ENCODE data around the gene SEMA3B.
"Not testable (repeated sequence)": the region's sequence is repeated elsewhere in the genome, so short reads cannot be mapped to it uniquely, and the experiment has no call there.

Gene SEMA3B

DNA sequence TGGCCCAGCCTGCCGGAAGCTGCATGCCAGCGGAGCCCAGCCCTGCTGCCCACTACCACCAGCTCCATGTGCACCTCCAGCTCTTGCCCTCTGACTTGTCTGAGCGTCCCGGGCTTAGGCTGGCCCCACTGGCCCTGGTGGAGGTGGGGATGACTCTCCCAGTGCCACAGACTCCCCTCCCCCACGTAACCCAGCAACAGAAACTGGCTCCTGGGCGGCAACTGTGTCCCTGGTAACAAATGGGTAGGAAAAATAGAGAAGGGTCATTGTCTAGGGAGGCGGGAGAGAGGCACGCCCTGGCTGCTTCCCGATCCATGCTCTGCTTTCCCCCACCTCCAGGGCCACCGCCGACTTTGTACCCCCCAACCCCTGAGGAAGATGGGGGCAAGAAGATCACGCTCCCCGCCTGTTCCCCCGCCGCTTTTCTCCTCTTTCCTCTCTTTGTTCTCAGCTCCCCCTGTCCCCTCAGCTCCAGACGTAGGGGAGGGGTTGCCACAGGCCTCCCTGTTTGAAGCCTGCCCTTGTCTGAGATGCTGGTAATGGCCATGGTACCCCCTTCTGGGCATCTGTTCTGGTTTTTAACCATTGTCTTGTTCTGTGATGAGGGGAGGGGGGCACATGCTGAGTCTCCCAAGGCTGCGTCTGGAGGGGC, 10.8 kb upstream of the SEMA3B start:
- DNase-seq (ENCODE audit: extremely low read depth in 1 of 2, low read depth in 1 of 2), result no peak

DNA sequence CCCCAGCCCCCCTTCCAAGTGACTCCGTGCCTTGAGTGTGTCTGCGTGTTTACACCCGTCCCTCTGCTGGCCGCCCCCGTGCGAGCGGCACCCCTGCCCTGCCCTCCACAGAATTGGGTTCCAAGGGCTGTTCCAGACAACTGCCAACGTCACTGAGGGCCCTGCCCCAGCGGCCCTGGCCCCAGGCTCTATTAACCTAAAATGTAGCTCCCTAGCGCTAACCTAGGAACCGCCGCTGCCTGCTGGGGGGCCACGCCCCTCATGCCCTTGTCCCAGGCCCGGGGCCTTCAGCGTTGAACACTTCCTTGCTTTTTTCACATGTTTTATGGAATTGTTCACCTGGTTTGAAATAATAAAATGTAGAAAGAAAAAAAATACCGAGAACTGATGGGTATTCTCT, 10.0 kb upstream of the SEMA3B start:
- no peak for DNase-seq (ENCODE audit: extremely low read depth in 1 of 2, low read depth in 1 of 2)

DNA sequence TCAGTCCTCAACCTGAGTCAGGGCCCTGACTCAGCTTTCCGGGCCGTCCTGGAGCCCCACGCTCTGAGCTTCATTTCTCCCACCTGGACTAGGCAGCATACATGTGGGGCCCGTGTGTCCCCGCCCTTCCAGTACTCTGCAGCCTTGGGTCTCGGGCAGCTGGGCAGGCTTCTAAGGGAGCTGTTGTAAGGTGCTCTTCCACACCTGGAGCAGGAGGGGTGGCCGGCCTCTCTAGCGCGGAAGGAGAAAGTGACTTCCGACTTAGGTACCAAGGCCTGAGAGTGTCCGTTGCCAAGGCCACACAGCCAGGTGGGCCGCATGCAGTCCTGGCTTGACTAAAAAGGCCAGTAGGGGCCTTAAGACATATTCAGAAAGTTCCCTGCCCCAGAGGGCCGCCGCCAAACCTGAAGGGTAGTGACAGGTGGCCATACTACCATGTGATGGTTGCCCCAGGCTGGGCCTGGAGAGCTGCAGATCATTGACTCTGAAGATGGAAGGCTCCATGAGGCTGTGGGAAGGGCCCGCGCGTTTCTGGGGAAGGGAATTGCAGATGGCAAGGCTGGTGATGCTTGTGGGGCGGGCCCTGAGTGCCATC, 9.4 kb upstream of the SEMA3B start:
- DNase-seq (ENCODE audit: extremely low read depth in 1 of 2, low read depth in 1 of 2), result no peak

DNA sequence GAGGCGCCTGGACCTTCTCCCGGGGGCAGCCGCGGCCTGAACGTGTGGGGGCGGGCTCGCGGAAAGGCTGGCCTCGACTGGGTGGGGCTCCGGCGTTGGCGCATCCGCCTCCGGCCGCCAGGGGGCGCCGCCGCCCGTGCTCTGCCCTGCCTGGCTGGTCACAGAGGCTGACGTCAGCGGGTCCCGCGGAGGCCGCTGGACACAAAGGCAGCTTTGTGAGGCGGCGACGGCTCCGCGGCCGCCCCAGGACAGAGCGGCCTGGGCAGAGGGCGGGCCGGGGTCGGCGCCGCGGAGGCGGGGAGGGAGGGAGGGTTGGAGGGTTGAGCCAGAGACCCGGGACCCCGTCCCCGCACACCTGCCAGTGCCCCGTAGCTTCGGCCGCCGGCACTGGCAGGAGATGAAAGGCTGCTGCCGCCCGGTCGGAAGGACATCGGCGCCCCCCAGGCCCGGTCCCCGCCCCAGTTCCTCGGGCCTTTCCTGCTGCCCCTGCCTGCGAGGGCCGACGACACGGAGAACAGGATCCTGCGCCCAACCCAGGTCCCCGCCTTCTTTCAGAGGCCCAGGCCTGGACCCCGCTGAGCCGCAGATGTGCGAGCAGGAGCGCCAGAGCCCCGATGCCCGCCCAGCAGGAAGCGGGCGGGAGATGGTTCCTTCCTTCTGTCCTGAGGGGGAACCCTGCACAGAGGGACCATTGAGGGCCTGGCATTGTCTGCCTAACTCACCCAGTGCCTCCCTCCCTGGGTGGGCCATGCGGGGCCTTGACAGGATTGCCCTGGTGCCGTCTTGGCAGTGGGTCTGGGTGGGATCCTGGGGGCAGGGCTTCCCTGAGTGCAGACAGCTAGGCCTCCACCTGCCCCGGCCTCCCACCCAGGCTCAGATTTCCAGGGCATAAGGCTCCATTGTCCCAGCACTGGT, 8.7 kb upstream of the SEMA3B start:
- DNase-seq (ENCODE audit: extremely low read depth in 1 of 2, low read depth in 1 of 2), result peak; percentile 46 to 75

DNA sequence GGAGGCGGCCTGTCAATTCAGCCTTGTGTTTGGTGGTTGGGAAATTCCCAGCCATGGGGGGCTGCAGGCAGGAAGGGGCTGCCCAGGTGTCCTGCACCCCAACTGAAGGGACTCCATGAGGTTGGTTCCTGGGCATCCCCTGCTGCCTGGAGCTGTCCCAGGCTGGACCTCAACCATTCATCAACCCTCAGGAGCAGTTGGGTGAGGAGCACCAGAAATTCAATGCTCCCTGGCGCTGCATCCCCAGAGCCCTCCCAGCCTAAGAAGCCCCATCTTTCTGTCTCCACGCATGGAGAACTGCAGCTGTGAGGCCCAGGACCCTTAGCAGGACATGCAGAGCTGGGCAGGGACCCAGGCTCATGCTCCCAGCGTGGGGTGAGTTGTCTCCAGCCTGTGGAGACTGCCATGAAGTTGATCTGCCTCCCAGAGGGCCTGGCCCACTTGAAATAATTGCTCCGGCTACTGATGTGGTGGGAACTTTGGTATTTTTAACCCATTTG, 8.0 kb upstream of the SEMA3B start:
- DNase-seq (ENCODE audit: extremely low read depth in 1 of 2, low read depth in 1 of 2), result no peak

DNA sequence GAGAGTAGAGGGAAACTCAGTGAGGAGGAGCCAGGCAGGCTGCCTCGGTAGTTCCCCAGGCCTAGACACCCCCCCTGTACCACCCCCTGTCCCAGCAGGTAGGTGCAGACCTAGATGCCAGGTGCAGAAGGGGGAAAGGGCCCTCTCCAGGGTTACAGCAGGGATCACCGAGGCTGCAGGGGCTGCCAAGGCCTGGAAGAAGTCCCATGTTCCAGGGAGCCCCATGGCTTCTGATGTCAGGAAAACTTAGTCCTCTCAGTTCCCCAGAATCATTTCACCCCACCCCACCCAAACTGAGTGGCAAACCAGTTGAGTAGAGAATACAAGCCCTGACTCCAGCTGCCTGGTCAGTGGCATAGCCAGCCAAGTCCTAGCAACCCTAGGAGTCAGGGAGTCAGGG, 7.4 kb upstream of the SEMA3B start:
- DNase-seq (ENCODE audit: extremely low read depth in 1 of 2, low read depth in 1 of 2), result no peak

DNA sequence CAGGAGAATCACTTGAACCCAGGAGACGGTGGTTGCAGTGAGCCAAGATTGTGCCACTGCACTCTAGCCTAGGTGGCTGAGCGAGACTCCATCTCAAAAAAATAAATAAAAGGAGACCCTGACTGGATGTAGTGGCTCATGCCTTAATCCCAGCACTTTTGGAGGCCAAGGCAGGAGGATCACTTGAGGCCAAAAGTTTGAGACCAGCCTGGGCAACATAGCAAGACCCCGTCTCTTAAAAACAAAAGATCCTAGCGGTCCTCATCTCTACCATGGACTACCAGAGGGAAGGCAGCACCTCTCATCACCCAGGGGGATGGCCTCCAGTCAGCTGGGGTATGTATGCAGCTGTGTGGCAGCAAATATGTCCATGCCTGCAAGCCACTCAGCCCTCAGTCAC, 6.7 kb upstream of the SEMA3B start:
- not testable (repeated sequence) for DNase-seq (ENCODE audit: extremely low read depth in 1 of 2, low read depth in 1 of 2)

DNA sequence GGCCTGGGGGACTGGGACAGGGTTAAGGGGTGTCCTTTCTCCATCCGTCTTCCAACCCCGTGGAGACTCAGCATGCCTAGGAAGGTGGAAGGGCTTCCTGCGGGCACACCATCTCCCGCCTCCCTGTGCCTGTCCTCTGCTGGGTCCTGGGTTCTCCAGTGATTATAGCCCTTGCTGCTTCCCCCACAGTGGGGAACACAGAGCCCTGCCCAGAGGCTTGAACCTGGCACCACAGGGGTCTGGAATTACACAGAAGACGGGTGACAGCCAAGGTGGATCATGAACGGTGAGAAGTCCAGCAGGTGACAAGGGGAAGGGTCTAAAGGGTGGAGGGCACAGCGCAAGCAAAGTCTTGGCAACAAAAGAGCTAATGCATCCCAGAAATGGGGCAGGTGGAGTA, 6.2 kb upstream of the SEMA3B start:
- DNase-seq (ENCODE audit: extremely low read depth in 1 of 2, low read depth in 1 of 2), result no peak

DNA sequence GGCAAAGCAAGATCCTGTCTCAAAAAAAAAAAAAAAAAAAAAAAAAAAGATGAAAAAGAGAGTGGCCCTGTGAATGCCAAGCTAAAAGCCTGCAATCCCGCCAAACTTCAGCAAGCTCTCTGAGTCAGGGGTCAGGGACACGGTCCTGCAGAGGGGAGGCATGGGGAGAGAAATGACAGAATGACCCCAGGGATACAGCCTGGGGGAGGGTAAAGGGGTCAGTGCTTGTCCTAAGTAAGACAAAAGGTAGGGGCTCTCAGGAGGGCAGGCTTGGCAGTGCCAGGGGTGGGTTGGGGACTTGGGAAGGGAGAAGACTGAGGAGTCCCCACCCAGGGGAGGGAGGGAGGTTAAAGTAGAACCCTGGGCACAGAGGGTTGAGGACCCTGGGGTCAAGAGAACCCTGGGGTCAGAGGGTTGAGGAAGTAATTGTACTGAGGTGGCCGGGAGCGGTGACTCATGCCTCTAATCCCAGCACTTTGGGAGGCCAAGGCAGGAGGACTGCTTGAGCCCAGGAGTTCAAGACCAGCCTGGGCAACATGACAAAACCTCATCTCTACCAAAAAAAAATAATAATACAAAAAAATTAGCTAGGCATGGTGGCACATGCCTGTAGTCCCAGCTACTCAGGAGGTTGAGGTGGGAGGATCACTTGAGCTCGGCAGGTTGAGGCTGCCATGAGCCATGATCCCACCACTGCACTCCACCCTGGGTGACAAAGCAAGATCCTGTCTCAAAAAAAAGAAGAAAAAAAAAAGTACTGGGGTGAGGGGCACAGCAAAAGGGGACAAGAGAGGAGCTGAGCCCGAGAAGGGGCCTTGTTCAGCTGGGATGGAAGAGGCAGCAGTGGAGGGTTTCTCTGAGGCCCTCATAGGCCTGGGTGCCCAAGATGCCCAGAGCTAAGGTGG, 5.2 kb upstream of the SEMA3B start:
- no peak for DNase-seq (ENCODE audit: extremely low read depth in 1 of 2, low read depth in 1 of 2)

DNA sequence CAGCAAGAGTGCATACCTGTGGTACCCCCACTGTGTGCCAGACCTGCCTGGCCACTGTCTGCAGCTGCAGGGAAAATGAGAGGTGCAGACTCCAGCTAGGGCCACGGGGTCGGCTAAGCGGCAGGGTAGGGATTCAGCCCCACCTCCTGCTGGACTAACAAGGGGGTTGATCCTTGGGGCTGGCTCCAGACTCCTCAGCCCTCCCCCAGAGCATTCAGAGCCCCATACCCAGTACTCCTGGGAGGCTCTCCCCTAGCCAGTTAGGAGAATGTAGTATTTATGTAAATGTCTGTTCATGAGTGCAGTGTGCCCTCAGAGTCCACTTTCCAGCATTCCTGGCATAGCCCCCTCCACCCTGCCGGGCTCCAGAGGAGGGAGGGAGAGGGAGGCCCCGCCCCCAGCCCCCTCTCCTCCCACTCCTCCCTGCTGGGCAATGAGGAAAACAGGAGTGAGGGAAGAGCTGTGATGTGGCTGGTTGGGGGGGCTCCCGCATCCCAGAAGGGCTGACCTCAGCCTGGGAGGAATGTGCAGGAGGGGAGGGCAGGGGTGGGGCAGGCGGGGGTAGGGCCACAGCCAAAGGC, 4.5 kb upstream of the SEMA3B start:
- DNase-seq (ENCODE audit: extremely low read depth in 1 of 2, low read depth in 1 of 2), result no peak

DNA sequence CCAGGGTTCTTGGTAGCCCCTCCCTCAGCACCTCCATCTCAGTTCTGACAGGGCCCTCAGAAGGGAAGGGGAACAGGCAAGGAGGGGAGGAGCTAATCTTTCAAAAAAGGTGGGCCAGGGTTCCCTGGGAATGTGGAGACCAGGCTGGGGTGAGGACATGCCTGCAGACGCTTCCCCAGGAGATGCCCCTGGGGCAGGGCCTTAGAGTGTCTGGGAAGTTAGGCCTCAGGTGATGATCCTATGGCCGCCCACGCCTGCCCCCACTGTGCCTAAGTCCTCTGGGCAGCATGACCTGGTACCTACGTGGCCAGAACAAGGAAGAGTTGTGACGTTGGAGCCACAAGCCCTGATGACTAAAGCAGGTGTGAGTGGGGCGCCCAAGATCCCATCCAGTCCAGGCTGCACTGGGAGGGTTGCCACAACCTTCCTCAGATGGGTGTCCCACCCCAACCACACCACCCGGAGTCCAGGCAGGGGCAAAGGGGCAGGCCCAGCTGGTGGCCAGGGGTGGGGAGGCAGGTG, 3.9 kb upstream of the SEMA3B start:
- DNase-seq (ENCODE audit: extremely low read depth in 1 of 2, low read depth in 1 of 2), result no peak

DNA sequence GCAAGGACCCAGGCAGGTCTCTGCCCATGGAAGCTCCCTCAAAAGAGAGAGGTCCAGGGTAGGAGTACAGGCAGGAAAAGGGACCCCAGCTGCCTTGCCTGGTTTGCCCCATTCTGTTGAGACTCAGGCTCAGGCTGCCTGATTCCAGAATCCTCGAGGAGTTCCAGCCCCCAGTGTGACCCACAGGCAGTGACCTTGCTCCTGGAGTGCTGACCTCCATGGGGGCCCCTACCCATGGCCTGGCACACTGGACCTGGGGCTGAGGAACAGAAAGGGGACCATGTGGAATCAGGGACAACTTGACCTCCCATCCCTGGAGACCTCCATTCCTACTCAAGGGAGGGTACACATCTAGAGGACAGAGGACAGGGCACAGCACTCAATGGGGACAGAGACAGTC, 3.4 kb upstream of the SEMA3B start:
- no peak for DNase-seq (ENCODE audit: extremely low read depth in 1 of 2, low read depth in 1 of 2)

DNA sequence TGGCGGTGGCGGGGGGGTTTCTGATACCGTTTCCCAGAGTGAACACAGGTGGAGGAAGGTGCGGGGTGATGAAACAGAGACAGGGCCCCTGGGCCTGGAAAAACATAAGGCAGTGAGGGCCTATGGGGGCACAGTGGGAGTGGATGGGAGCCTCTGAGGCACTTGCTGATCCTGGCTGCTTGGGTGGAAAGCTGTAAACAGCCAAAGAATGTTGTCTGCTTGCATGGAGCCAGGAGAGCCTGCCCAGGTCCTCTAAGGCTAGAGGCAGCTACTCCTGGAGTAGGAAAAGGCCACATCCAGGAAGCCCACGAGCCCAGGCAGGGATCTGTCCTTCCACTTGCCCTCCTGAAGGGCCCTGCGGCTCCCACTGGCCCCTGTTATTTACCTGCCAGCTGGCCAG, 2.9 kb upstream of the SEMA3B start:
- DNase-seq (ENCODE audit: extremely low read depth in 1 of 2, low read depth in 1 of 2), result no peak

DNA sequence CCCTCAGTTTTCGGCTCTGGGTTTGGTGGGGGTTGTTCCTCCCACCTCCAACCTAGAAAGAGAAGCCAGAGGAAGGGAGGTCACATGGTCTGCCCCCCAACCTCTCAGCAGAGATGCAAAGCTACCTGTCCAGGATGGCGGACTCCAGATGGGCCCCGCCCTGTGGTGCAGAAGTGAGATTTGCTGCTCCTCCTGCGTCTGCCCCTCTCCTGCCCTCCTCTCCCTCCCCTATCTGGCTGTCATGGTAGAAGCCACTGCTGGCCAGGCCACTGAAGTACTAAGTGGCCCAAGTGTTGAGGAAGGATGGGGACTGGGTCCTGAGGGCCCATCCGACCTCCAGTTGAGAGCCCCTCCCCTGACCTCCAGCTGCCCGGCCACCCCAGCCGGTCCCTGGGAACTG, 2.1 kb upstream of the SEMA3B start:
- DNase-seq (ENCODE audit: extremely low read depth in 1 of 2, low read depth in 1 of 2), result no peak

DNA sequence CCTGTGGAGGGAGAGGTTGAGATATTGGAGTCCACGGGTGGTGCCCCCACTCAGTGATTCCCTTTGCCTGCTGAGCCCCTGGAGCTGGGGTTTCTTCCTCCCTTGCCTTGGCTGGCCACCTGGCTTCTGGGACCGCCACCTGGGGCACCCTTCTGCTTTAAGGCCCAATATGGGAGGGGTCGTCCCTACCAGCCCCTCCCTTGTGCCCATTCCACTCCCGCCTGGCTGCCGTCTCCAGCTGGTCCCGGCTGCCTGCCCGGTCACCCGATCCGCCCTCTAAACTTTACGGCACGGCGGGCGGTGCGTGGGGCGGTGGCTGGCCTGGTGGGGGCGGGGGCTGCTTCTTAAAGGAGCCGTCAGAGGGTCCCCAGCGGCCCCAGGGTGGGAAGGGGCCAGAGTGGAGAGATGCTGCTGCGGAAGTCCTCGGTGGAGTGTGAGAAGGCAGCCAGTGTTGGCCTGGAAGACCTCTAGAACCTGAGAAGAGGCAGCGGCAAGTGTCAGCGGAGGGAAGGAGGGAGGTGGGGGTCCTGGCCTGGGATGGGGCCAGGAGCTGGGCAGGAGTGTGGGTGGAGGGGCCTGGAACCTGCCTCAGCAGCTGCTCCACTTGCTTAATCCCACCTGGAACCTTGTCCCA, 1.6 kb upstream of the SEMA3B start:
- no peak for DNase-seq (ENCODE audit: extremely low read depth in 1 of 2, low read depth in 1 of 2)

DNA sequence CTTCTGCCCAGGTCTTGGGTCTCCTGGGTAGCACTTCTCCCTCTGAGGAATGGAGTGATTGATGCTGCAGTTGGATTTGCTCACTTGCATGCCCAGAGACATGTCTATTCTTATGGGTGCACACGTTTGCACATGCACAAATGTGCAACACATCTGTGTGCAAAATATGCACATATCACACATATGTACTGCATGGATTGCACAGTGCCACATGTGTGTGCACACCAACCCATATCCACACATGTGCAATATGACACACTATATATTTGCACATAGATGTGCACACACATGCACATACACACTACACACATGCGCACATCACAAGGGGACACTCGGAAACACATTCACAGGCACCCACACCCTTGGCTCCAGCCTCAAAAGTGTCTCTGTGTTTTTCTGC, 671 bp upstream of the SEMA3B start:
- no peak for DNase-seq (ENCODE audit: extremely low read depth in 1 of 2, low read depth in 1 of 2)

DNA sequence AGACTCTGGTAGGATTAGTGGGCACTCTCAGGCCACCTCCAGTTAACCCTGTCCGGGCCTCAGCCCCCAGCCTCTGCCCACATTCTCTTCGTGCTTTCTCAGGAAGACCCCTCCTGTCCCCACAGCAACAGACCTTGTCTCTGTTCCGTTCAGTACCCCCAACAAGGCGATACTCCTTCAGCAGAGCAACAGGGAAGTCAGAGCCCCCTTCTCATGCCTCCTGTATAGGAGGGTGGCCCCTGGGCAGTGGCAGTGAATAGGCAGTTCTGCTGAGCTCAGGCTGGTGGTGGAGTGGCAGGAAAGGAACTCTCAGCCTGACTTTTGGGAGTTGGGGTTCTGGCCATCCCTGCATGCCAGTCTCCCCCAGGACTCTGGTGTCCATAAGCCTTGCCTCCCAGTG, 513 bp downstream of the SEMA3B start:
- no peak for DNase-seq (ENCODE audit: extremely low read depth in 1 of 2, low read depth in 1 of 2)

DNA sequence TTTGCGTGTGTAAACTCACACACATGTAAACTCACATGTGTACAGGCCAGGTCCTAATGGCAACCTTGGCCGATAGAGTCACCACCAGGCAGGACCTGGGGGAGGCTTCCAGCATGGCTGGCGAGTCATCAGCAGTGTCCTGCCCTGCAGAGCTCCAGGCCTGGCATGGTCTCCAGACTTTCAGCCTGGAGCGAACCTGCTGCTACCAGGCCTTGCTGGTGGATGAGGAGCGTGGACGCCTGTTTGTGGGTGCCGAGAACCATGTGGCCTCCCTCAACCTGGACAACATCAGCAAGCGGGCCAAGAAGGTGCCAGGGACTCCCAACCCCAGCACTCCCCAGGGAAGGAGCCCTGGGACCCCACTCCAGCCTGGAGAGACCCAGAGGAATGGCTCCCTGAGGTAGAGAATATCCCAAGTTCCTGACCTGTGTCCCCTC, 1.0 kb downstream of the SEMA3B start:
- no peak for DNase-seq (ENCODE audit: extremely low read depth in 1 of 2, low read depth in 1 of 2)

DNA sequence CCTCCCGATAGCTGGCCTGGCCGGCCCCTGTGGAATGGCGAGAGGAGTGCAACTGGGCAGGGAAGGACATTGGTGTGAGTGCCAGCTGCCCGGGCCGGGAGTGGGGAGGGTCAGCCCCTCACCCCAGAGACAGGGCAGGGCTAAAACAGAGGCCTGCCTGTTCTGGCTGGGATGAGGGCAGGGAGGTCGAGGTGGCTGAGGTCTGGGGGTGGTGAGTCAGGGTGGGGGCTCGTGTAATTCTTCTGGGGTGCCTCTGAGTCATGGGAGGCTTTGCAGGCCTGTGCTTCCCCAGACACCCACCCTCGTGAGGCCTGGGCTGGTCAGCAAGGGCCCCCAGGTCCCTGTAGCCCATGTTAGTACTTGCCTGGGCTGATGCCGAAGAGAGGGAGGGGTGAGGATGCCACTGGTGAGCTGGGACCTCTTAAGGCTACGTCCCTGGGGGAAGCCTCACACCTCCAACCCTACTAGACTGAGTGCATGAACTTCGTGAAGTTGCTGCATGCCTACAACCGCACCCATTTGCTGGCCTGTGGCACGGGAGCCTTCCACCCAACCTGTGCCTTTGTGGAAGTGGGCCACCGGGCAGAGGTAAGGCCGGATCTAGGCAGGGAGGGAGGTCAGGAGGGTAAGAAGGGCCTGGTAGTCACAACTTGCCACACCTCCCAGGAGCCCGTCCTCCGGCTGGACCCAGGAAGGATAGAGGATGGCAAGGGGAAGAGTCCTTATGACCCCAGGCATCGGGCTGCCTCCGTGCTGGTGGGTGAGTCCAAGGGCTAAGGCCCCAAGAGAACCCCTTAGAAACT, 1.7 kb downstream of the SEMA3B start:
- no peak for DNase-seq (ENCODE audit: extremely low read depth in 1 of 2, low read depth in 1 of 2)

All from activated CD8-positive, alpha-beta memory T cell treated with anti-CD3 and anti-CD28 coated beads for 1 hour (primary cell).